ENCODE measurements around the gene ADAMTS3.

GRCh38 chr4:72255269-72255668, 313.8 kb downstream of the ADAMTS3 start:
- TF ChIP-seq, protein P1, sequence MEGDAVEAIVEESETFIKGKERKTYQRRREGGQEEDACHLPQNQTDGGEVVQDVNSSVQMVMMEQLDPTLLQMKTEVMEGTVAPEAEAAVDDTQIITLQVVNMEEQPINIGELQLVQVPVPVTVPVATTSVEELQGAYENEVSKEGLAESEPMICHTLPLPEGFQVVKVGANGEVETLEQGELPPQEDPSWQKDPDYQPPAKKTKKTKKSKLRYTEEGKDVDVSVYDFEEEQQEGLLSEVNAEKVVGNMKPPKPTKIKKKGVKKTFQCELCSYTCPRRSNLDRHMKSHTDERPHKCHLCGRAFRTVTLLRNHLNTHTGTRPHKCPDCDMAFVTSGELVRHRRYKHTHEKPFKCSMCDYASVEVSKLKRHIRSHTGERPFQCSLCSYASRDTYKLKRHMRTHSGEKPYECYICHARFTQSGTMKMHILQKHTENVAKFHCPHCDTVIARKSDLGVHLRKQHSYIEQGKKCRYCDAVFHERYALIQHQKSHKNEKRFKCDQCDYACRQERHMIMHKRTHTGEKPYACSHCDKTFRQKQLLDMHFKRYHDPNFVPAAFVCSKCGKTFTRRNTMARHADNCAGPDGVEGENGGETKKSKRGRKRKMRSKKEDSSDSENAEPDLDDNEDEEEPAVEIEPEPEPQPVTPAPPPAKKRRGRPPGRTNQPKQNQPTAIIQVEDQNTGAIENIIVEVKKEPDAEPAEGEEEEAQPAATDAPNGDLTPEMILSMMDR (IDR thresholded peaks at IDR 0.05) = no peak
- TF ChIP-seq POLR2A (IDR thresholded peaks at IDR 0.05) = no peak
